Measurements from ENCODE around the gene GNLY.
A peak's percentile ranks its signal among the peaks of the same experiment; 100 is the strongest.
"Not testable (repeated sequence)": the region's sequence is repeated elsewhere in the genome, so short reads cannot be mapped to it uniquely, and the experiment has no call there.

The GNLY gene

DNA sequence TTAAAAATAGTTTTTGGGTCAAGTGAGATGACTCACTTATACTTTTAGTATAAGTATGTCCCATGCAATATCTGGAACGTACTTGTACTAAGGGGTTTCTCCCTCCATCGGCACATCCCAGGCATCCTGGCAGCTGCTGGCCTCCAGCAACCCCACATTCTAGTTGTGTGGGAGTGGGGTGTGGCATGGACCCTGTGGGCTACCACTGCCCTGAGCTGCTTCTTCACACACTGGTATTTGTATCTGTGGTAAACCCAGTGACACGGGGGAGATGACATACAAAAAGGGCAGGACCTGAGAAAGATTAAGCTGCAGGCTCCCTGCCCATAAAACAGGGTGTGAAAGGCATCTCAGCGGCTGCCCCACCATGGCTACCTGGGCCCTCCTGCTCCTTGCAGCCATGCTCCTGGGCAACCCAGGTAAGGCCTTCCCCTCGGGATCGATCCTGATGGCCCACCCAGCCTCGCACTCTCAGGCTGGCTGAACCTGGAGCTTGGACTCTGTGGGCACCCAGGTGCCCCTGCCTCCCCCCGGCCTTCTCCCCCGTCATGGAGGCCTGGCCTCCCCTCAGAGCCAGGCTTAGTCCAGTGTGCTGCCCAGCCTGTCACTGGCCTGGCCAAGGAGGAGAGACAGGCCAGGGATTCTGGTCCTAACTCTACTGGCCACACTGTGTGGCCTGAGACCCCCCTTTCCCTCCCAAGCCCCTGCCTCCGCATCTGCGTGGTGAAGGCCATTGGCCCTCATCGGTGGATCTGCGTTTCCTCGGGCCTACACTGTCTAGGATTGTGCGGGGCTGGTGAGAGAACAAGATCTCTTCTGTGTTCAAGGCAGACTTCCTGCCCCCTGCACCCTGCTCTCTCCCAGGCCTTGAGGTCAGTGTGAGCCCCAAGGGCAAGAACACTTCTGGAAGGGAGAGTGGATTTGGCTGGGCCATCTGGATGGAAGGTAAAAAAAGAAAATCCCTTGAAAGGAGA, at the start of gene GNLY:
Gene GNLY (plus strand): TSS at position 307 of the 974 bp plus-strand sequence. CDS start 61 bp downstream, at position 368.
- DNase-seq: peak in 1 of 2 donors; percentile 41

DNA sequence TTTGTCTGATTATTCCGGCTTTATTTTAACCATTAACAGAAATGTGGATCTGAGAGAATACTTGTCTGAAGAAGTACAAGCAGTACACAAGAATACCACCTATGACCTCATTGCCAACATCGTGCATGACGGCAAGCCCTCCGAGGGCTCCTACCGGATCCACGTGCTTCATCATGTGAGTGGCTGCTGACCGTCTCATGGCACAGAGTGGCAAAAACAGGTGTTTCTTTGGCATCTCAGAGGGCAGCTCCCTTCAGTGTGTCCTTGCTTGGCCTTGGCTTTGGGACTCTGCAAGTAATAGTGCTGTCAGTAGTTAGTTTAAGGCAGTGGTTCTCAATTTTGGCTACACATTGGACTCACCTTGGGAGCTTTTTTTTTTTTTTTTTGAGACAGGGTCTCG, 49.2 kb upstream of the GNLY start:
- DNase-seq: no peak

DNA sequence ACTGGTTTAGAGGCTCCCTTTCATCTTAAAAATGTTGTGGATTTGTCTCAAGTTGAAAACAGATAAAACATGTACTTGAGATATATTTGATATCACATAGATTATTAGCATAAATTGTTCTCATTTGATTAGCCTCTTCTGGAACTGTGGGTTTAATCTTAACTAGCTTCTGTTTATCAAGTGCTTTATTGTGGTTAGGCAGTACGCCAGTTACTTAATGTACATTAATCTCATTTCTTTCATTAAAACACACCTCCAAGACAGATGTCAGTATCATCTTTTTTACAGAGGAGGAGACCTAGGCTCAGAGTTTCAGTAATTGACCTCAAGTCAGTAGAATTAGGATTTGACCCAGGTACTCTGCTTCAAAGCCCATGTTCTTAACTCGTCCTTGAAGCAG, 48.0 kb upstream of the GNLY start:
- no peak for DNase-seq

DNA sequence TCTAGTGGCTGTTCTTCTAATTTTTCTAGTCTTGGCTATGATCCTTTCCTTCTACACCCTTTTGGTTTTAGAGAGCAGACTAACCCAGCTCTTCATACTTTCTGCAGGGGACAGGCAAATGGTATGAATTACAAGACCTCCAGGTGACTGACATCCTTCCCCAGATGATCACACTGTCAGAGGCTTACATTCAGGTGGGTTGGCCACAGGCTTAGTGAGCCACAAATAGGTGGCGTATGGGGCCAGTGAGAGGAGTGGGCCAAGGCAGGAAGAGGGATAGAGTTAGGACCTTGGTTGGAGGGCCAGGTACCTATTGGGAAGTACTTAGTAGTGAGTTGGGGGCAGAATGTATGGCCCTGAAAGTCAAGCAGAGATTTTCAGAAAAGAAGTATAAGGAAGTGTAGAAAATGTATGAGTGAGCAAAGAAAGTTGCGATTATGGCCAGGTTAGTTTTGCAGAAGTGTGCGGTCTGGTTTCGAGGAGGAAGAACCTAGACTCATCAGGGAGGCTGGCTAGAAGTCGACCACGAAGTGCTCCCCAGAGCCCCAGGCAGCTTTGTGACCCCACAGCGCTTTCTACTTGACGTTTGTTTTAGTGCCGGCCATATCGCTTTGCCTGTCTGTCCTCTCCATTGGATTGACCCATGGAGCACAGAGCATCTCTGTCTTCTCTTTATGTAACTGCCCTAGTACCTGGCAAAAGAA, 46.2 kb upstream of the GNLY start:
- DNase-seq: peak in 1 of 2 donors; percentile 29

GRCh38 chr2:85648619-85649018, 45.5 kb upstream of the GNLY start:
- no peak for DNase-seq

GRCh38 chr2:85649201-85650190, 44.7 kb upstream of the GNLY start:
- no peak for DNase-seq

- no peak for DNase-seq
Observed at GRCh38 chr2:85650456-85650855, 43.7 kb upstream of the GNLY start.

- DNase-seq: no peak
Observed at GRCh38 chr2:85651097-85651496, 43.1 kb upstream of the GNLY start.

GRCh38 chr2:85652056-85652455, 42.1 kb upstream of the GNLY start:
- DNase-seq: no peak

DNA sequence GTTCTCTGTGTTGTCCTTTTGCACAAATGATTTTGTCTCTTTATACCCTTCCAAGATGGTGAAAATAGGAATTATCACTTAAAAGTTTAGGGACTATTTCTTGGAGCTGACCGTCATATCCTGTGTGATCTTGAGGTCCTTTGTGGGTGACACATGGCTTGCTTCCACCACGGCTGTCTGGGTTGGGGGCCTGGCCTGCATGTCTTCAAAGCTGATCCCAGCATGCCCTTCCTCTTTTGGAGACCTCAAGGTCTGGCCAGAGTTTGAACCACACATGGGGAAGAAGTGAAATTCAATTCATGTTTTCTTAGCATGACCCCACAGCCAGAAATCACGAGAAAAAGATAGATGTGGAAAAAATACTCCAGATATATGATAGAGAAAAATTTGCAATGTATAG, 40.2 kb upstream of the GNLY start:
- DNase-seq: no peak

GRCh38 chr2:85655961-85656417, 38.2 kb upstream of the GNLY start:
- no peak for DNase-seq

GRCh38 chr2:85656468-85656867, 37.7 kb upstream of the GNLY start:
- DNase-seq: no peak

- not testable (repeated sequence) for DNase-seq
Observed at GRCh38 chr2:85657399-85657798, 36.8 kb upstream of the GNLY start.

GRCh38 chr2:85659324-85659981, 34.7 kb upstream of the GNLY start:
- DNase-seq: no peak

DNA sequence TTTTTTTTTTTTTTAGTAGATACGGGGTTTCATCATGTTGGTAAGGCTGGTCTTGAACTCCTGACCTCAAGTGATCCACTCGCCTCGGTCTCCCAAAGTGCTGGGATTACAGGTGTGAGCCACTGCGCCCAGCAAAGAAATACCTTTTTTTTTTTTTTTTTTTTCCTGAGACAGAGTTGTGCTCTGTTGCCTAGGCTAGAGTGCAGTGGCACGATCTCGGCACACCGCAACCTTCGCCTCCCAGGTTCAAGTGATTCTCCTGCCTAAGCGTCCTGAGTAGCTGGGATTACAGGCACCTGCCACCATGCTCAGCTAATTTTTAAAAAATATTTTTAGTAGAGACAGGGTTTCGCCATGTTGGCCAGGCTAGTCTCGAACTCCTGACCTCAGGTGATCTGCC, 33.9 kb upstream of the GNLY start:
- DNase-seq: not testable (repeated sequence)

DNA sequence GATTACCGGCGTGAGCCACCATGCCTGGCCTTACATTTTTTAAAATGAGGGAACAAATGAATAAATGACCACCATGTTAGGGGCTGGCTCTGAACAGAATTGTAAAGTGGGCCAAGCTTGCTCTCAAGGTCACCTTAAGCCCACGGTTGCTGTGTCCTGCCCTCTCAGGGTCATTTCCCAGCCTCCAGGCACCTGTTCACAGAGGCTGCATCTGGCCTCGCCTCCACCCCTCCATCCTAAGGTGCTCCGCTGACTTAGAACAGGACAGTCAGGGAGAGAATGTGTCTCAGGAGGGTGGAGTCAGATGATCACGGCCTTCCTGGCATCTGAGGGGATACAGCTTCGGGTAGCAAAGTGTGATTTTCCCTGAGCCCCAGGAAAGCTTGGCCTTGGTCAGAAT, 33.4 kb upstream of the GNLY start:
- DNase-seq: no peak

GRCh38 chr2:85661139-85661858, 32.9 kb upstream of the GNLY start:
- no peak for DNase-seq

DNA sequence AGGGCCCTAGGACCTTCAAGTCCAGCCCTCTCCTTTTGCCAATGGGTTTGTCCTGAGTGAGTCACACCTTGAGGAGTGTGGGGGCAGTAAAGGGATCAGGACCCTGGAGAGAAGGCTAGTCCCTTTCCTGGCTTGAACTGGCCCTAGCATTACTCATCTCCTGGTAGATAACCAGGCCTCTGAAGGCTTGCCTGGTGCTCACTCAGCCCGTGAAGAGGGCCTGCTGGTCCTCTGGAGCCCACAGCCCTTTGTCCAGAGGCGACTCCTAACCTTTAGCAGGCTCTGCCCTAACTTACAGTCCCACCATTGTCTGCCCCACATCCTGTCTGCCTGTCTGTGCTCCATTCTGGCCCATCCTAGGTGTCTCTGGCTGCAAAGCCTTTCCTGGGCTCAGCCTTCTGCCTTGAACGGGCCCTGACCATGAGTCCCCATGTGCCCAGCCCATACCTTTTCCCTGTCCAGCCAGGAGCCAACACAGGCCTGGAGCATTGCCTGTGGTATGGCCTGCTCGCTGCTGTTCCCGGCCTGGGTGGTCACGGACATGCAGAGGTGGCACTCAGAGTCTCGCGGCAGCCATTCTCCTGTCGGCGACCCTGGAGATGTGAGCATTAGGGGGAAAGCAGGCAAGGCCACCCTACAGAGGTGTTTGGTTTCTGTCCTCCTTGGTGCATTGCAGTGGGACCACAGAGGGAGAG, 31.1 kb upstream of the GNLY start:
- DNase-seq: no peak

- DNase-seq: no peak
Observed at GRCh38 chr2:85663594-85664565, 30.3 kb upstream of the GNLY start.
